HL-60 (cell line): ENCODE measurements around the gene BROX.

Source experiments
- DNase-seq, 2 experiments: peaks; one replicate each; pipeline ENCODE4 v3.0.0-alpha.2; 2010 to 2020; ENCODE audit warnings: low read depth in 1 of 2, low spot score in 1 of 2
- H3K27ac ChIP-seq: fragments of 250-450 bp; sonication (Bioruptor Pico); replicated peaks from 2 replicates; pipeline ENCODE4 v1.5.1; 2020; ENCODE audit warnings: mild to moderate bottlenecking, moderate library complexity
- H3K27me3 ChIP-seq: fragments of 250-450 bp; sonication (Bioruptor Pico); 2 replicates; pipeline ENCODE4 v1.5.1; 2021; ENCODE audit warnings: mild to moderate bottlenecking, moderate library complexity; ENCODE audit not compliant: insufficient read depth, poor library complexity, severe bottlenecking
- H3K4me3 ChIP-seq: replicated peaks from 2 replicates; pipeline ENCODE4 v1.5.1; 2011; ENCODE audit warnings: mild to moderate bottlenecking, control low read depth, low read length; ENCODE audit not compliant: insufficient read depth
- GABPA ChIP-seq: IDR thresholded peaks from 2 replicates; pipeline ENCODE4 v1.6.1; 2012; ENCODE audit warnings: low read depth
- POLR2AphosphoS5 ChIP-seq: IDR thresholded peaks from 2 replicates; pipeline ENCODE4 v1.6.1; 2012; ENCODE audit warnings: low read depth
- SPI1 ChIP-seq: IDR thresholded peaks from 2 replicates; pipeline ENCODE4 v1.6.1; 2012; ENCODE audit warnings: low read depth, mild to moderate bottlenecking, borderline replicate concordance
- TF ChIP-seq, protein P1 (sequence below): IDR thresholded peaks from one replicate; pipeline ENCODE4 v1.5.1; 2011; ENCODE audit warnings: low read length, control low read depth, inconsistent platforms; ENCODE audit not compliant: insufficient read depth
- TF ChIP-seq, protein P2 (sequence below): IDR thresholded peaks from 2 replicates; pipeline ENCODE4 v1.6.1; 2012; ENCODE audit warnings: low read depth; ENCODE audit not compliant: insufficient replicate concordance

BROX gene

DNA sequence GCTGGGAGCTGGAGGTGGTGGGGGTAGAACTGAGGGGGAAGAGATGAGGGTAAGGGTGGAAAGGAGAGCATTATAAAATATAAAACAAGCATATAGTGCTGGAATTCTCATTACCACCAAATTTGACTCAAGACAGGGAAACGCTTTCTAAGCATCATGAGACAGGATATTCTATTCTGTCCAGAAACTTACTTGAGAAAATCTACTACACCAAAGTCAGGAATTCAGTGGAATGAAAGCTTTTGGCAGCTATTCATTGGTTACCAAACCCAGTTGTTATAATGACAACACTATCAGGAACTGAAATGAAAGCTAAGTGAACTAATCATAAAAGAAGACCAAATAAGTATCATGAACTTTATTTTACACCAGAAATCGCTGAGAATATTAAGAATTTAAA lies 14.5 kb upstream of the BROX start:
- Histone ChIP-seq H3K4me3 (no peak overlapping the region), H3K27ac (no peak overlapping the region), H3K27me3 (no peaks in the 10 kb centered on the region)
- TF ChIP-seq POLR2AphosphoS5 (no peak), SPI1 (no peak), GABPA (no peak)
- TF ChIP-seq, protein P1, sequence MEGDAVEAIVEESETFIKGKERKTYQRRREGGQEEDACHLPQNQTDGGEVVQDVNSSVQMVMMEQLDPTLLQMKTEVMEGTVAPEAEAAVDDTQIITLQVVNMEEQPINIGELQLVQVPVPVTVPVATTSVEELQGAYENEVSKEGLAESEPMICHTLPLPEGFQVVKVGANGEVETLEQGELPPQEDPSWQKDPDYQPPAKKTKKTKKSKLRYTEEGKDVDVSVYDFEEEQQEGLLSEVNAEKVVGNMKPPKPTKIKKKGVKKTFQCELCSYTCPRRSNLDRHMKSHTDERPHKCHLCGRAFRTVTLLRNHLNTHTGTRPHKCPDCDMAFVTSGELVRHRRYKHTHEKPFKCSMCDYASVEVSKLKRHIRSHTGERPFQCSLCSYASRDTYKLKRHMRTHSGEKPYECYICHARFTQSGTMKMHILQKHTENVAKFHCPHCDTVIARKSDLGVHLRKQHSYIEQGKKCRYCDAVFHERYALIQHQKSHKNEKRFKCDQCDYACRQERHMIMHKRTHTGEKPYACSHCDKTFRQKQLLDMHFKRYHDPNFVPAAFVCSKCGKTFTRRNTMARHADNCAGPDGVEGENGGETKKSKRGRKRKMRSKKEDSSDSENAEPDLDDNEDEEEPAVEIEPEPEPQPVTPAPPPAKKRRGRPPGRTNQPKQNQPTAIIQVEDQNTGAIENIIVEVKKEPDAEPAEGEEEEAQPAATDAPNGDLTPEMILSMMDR, result no peak
- TF ChIP-seq, protein P2, sequence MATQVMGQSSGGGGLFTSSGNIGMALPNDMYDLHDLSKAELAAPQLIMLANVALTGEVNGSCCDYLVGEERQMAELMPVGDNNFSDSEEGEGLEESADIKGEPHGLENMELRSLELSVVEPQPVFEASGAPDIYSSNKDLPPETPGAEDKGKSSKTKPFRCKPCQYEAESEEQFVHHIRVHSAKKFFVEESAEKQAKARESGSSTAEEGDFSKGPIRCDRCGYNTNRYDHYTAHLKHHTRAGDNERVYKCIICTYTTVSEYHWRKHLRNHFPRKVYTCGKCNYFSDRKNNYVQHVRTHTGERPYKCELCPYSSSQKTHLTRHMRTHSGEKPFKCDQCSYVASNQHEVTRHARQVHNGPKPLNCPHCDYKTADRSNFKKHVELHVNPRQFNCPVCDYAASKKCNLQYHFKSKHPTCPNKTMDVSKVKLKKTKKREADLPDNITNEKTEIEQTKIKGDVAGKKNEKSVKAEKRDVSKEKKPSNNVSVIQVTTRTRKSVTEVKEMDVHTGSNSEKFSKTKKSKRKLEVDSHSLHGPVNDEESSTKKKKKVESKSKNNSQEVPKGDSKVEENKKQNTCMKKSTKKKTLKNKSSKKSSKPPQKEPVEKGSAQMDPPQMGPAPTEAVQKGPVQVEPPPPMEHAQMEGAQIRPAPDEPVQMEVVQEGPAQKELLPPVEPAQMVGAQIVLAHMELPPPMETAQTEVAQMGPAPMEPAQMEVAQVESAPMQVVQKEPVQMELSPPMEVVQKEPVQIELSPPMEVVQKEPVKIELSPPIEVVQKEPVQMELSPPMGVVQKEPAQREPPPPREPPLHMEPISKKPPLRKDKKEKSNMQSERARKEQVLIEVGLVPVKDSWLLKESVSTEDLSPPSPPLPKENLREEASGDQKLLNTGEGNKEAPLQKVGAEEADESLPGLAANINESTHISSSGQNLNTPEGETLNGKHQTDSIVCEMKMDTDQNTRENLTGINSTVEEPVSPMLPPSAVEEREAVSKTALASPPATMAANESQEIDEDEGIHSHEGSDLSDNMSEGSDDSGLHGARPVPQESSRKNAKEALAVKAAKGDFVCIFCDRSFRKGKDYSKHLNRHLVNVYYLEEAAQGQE, result no peak
- no peak for DNase-seq

DNA sequence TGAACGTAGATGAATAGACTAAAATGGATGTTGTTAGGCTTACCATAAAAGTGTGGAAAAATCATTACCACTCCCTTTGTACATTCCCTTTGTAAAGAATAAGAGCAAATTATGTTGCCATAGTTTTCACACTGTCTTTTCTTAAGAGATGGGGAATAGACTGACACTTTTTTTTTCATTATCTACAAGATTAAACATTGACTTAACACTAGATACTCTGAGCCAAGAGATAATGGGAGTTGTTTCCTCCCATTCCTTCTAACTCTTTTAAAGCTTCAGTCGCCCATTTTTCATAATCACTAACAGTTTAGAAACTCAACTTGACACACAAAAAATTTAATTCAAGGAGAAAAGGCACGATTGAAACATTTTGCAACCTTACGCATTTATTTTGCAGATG lies 10.2 kb upstream of the BROX start:
- DNase-seq, result no peak
- no peak overlapping the region for H3K4me3 ChIP-seq
- no peak overlapping the region for H3K27ac ChIP-seq
- H3K27me3 ChIP-seq, result no peaks in the 10 kb centered on the region
- TF ChIP-seq, protein P1, result no peak
- no peak for TF ChIP-seq SPI1
- no peak for TF ChIP-seq POLR2AphosphoS5
- no peak for TF ChIP-seq GABPA
- TF ChIP-seq, protein P2, result no peak

DNA sequence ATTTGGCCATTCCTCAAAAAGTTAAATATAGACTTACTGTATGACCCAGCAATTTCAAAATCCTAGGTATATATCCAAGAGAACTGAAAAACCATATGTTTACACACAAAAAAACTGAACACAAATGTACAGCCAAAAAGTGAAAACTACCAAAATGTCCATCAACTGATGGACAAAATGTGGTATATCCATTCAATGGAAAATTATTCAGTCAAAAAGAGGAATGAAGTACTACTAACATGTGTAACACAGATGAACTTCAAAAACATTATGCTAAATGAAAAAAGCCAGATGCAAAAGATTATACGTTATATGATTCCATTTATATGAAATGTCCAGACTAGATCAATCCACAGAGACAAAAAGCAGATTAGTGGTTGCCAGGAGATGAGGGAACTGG lies 8.1 kb upstream of the BROX start:
- no peaks in the 10 kb centered on the region for H3K27me3 ChIP-seq
- H3K4me3 ChIP-seq, result no peak overlapping the region
- no peak overlapping the region for H3K27ac ChIP-seq
- no peak for DNase-seq
- TF ChIP-seq, protein P2, result no peak
- TF ChIP-seq SPI1 (no peak), POLR2AphosphoS5 (no peak), GABPA (no peak)
- TF ChIP-seq, protein P1, result no peak
